GM23338 (cell line): ENCODE data around the gene SNX32. TPM values are rescaled to one million over a fixed set of nuclear protein-coding genes. Genes with fewer than 3 reads are reported as not detected.

Experiments used
- ATAC-seq: fragments of 200-7000 bp; cut with Tn5 transposase; 3 replicates; pipeline ENCODE4 v1.9.1; 2020
- DNase-seq: peaks from one replicate; pipeline ENCODE4 v3.0.0-alpha.2; 2015; ENCODE audit warnings: low spot score
- H2AFZ ChIP-seq: fragments of 200-600 bp; sonication (generic); 2 replicates; pipeline ENCODE4 v1.8.0; 2016; ENCODE audit warnings: antibody characterized with exemption, mild to moderate bottlenecking, moderate library complexity
- H3F3A ChIP-seq: fragments of 200-600 bp; sonication (generic); replicated peaks from 2 replicates; pipeline ENCODE4 v1.8.0; 2017; ENCODE audit warnings: antibody characterized with exemption, mixed run types, low read depth
- H3K27ac ChIP-seq: fragments of 200-600 bp; sonication (generic); 2 replicates; pipeline ENCODE4 v1.6.1; 2016; ENCODE audit warnings: low read depth
- H3K27me3 ChIP-seq: fragments of 200-600 bp; sonication (generic); 2 replicates; pipeline ENCODE4 v1.8.0; 2016; ENCODE audit warnings: mild to moderate bottlenecking, mixed run types, moderate library complexity; ENCODE audit not compliant: insufficient read depth
- H3K36me3 ChIP-seq: fragments of 200-600 bp; sonication (generic); 2 replicates; pipeline ENCODE4 v1.8.0; 2016; ENCODE audit warnings: mild to moderate bottlenecking; ENCODE audit not compliant: insufficient read depth
- H3K4me1 ChIP-seq: fragments of 200-600 bp; sonication (generic); 2 replicates; pipeline ENCODE4 v1.8.0; 2016; ENCODE audit warnings: mild to moderate bottlenecking, moderate library complexity; ENCODE audit not compliant: insufficient read depth
- H3K4me2 ChIP-seq: fragments of 200-600 bp; sonication (generic); 2 replicates; pipeline ENCODE4 v1.7.1; 2017; ENCODE audit warnings: mixed run types
- H3K4me3 ChIP-seq: fragments of 200-600 bp; sonication (generic); 2 replicates; pipeline ENCODE4 v1.6.1; 2016; ENCODE audit warnings: mixed run types
- H3K79me2 ChIP-seq: fragments of 200-600 bp; sonication (generic); replicated peaks from 2 replicates; pipeline ENCODE4 v1.8.0; 2017; ENCODE audit warnings: mild to moderate bottlenecking; ENCODE audit not compliant: insufficient read depth
- H3K9me2 ChIP-seq: fragments of 200-600 bp; sonication (generic); 2 replicates; pipeline ENCODE4 v1.8.0; 2017; ENCODE audit not compliant: insufficient read depth
- H4K20me1 ChIP-seq: fragments of 200-600 bp; sonication (generic); replicated peaks from 2 replicates; pipeline ENCODE4 v1.8.0; 2017; ENCODE audit warnings: mild to moderate bottlenecking; ENCODE audit not compliant: insufficient read depth
- H3K27ac Mint-ChIP-seq: 2 replicates; pipeline ENCODE4 v1.8.0; 2020; ENCODE audit warnings: inconsistent platforms, mild to moderate bottlenecking, moderate library complexity, mixed read lengths
- H3K27me3 Mint-ChIP-seq: 3 replicates; pipeline ENCODE4 v1.8.0; 2022; ENCODE audit warnings: low read depth, mild to moderate bottlenecking, moderate library complexity, mixed read lengths, inconsistent platforms; ENCODE audit not compliant: insufficient read depth, poor library complexity
- H3K36me3 Mint-ChIP-seq: 3 replicates; pipeline ENCODE4 v1.8.0; 2021; ENCODE audit warnings: low read depth, mild to moderate bottlenecking, inconsistent platforms, moderate library complexity, mixed read lengths
- H3K4me1 Mint-ChIP-seq: 3 replicates; pipeline ENCODE4 v1.8.0; 2020; ENCODE audit warnings: mild to moderate bottlenecking, inconsistent platforms, mixed read lengths
- H3K4me3 Mint-ChIP-seq: 3 replicates; pipeline ENCODE4 v1.8.0; 2021; ENCODE audit warnings: moderate library complexity, mild to moderate bottlenecking, inconsistent platforms, mixed read lengths
- H3K9me3 Mint-ChIP-seq: 3 replicates; pipeline ENCODE4 v1.8.0; 2020; ENCODE audit warnings: moderate library complexity, mild to moderate bottlenecking, inconsistent platforms, mixed read lengths
- CREB1 ChIP-seq: fragments of 250-450 bp; sonication (Bioruptor Pico); IDR thresholded peaks from 2 replicates; pipeline ENCODE4 v1.5.0; 2020; ENCODE audit warnings: low read depth, mild to moderate bottlenecking, moderate library complexity
- EZH2 ChIP-seq: fragments of 200-600 bp; sonication (generic); IDR thresholded peaks from one replicate; pipeline ENCODE4 v1.8.0; 2017; ENCODE audit warnings: antibody characterized with exemption, mild to moderate bottlenecking, low read depth; ENCODE audit not compliant: unreplicated experiment
- EZH2phosphoT487 ChIP-seq: fragments of 200-600 bp; sonication (generic); IDR thresholded peaks from one replicate; pipeline ENCODE4 v1.8.1; 2018; ENCODE audit warnings: antibody characterized with exemption; ENCODE audit not compliant: unreplicated experiment
- JUNB ChIP-seq: IDR thresholded peaks from one replicate; pipeline ENCODE4 v1.6.1; 2016; ENCODE audit warnings: antibody characterized with exemption; ENCODE audit not compliant: unreplicated experiment
- NANOG ChIP-seq: IDR thresholded peaks from 2 replicates; pipeline ENCODE4 v1.6.1; 2016; ENCODE audit warnings: antibody characterized with exemption, borderline replicate concordance
- POLR2AphosphoS5 ChIP-seq: IDR thresholded peaks from 2 replicates; pipeline ENCODE4 v1.6.1; 2016; ENCODE audit warnings: antibody characterized with exemption, low read depth
- STAT1 ChIP-seq: IDR thresholded peaks from one replicate; pipeline ENCODE4 v1.6.1; 2016; ENCODE audit warnings: antibody characterized with exemption; ENCODE audit not compliant: unreplicated experiment
- ZNF114 ChIP-seq: fragments of 250-450 bp; sonication (Bioruptor Pico); IDR thresholded peaks from 2 replicates; pipeline ENCODE4 v1.5.0; 2020; ENCODE audit warnings: mild to moderate bottlenecking, moderate library complexity
- ZNF331 ChIP-seq: fragments of 250-450 bp; sonication (Bioruptor Pico); IDR thresholded peaks from 2 replicates; pipeline ENCODE4 v1.5.0; 2020; ENCODE audit warnings: low read depth, mild to moderate bottlenecking, moderate library complexity
- polyA plus RNA-seq: library from polyadenylated mRNA; unstranded; fragments of >200 nt; fragmentation: Nextera tagmentation; extraction: Ambion mirVana; gene quantifications from 2 replicates; pipeline ENCODE4 v1.2.1, GENCODE V29; 2016
- total RNA-seq: library from RNA; depleted of rRNA; stranded (reverse); fragments of >200 nt; shearing (Covaris generic); gene quantifications from 2 replicates; pipeline ENCODE4 v1.2.3, GENCODE V29; 2014
- TF ChIP-seq, protein P1 (sequence below), 2 experiments: fragments of 200-600 bp in 1 of 2; sonication (generic) in 1 of 2; conservative IDR thresholded peaks; 2 replicates each; pipeline versions ENCODE4 v1.5.1 to v1.6.1; 2016 to 2017; ENCODE audit warnings: antibody characterized with exemption in 2 of 2, low read depth in 2 of 2, mild to moderate bottlenecking in 2 of 2, moderate library complexity in 1 of 2
- TF ChIP-seq, protein P2 (sequence below): IDR thresholded peaks from one replicate; pipeline ENCODE4 v1.6.1; 2018; ENCODE audit warnings: antibody characterized with exemption; ENCODE audit not compliant: unreplicated experiment
- TF ChIP-seq, protein P3 (sequence below): fragments of 250-450 bp; sonication (Bioruptor Pico); IDR thresholded peaks from 2 replicates; pipeline ENCODE4 v1.5.0; 2020; ENCODE audit warnings: mild to moderate bottlenecking, moderate library complexity
- TF ChIP-seq, protein P4 (sequence below): IDR thresholded peaks from 2 replicates; pipeline ENCODE4 v1.6.1; 2016; ENCODE audit warnings: antibody characterized with exemption

SNX32 gene
- total and polyA plus RNA-seq, 2 experiments from 2014 or later: 0.49 to 1.2 TPM

DNA sequence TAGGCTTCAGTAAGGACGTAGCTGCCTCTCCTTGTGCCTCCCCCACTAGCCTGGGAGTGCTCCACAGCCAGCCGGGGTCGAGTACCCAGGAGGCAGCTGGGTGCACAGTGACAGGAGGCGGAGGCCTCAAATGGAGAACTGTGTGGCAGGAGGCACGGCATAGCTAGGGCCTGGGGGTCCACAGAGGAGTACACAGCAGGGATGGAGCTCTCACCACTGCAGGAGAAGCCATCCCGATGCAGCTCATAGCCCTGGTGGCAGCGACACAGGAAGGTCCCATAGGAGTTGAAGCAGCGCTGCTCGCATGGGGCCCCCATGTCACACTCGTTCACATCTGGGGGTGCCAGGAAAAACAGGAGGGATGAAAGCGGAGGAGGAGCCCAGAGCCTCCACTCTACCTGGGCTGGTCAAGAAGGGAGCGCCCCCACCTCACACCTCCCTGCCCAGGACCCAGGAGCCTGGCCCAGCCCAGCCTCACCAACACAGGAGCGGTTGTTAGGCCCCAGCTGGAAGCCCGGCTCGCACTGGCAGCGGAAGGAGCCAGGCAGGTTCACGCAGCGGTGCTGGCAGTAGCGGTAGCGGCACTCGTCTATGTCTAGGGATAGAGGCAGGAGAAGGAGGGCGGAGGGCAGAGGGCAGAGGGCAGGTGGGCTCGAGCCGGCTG, 36.0 kb downstream of the SNX32 start:
- Mint-ChIP-seq H3K4me1 (peaks cover 8% of the 10 kb centered on the region), H3K36me3 (peaks cover 9% of the 10 kb centered on the region; the same call in 2 of the 3 replicates), H3K27ac (no peak overlapping the region), H3K9me3 (no peaks in the 10 kb centered on the region; the same call in 2 of the 3 replicates), H3K27me3 (peaks cover 43% of the 10 kb centered on the region), H3K4me3 (no peak overlapping the region)
- H3F3A ChIP-seq: peaks cover 9% of the 10 kb centered on the region; the same call in 1 of the 2 replicates
- no peak overlapping the region for H3K4me2 ChIP-seq
- no peaks in the 10 kb centered on the region; the same call in 1 of the 2 replicates for H3K4me1 ChIP-seq
- no peaks in the 10 kb centered on the region for H3K9me2 ChIP-seq
- no peaks in the 10 kb centered on the region; the same call in 1 of the 2 replicates for H4K20me1 ChIP-seq
- peaks cover 29% of the 10 kb centered on the region for H3K27me3 ChIP-seq
- H3K36me3 ChIP-seq: no peaks in the 10 kb centered on the region; the same call in 1 of the 2 replicates
- no peak overlapping the region for H3K27ac ChIP-seq
- TF ChIP-seq NANOG (no peak), CREB1 (CRISPR knock-in tag) (no peak), POLR2AphosphoS5 (no peak), EZH2phosphoT487 (no peak), EZH2 (no peak), ZNF114 (CRISPR knock-in tag) (no peak), JUNB (no peak), STAT1 (no peak), ZNF331 (CRISPR knock-in tag) (no peak)
- TF ChIP-seq, protein P1, sequence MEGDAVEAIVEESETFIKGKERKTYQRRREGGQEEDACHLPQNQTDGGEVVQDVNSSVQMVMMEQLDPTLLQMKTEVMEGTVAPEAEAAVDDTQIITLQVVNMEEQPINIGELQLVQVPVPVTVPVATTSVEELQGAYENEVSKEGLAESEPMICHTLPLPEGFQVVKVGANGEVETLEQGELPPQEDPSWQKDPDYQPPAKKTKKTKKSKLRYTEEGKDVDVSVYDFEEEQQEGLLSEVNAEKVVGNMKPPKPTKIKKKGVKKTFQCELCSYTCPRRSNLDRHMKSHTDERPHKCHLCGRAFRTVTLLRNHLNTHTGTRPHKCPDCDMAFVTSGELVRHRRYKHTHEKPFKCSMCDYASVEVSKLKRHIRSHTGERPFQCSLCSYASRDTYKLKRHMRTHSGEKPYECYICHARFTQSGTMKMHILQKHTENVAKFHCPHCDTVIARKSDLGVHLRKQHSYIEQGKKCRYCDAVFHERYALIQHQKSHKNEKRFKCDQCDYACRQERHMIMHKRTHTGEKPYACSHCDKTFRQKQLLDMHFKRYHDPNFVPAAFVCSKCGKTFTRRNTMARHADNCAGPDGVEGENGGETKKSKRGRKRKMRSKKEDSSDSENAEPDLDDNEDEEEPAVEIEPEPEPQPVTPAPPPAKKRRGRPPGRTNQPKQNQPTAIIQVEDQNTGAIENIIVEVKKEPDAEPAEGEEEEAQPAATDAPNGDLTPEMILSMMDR (conservative IDR thresholded peaks at IDR 0.05; ENCODE audit: low read depth in 2 of 2): no peak
- TF ChIP-seq, protein P2, sequence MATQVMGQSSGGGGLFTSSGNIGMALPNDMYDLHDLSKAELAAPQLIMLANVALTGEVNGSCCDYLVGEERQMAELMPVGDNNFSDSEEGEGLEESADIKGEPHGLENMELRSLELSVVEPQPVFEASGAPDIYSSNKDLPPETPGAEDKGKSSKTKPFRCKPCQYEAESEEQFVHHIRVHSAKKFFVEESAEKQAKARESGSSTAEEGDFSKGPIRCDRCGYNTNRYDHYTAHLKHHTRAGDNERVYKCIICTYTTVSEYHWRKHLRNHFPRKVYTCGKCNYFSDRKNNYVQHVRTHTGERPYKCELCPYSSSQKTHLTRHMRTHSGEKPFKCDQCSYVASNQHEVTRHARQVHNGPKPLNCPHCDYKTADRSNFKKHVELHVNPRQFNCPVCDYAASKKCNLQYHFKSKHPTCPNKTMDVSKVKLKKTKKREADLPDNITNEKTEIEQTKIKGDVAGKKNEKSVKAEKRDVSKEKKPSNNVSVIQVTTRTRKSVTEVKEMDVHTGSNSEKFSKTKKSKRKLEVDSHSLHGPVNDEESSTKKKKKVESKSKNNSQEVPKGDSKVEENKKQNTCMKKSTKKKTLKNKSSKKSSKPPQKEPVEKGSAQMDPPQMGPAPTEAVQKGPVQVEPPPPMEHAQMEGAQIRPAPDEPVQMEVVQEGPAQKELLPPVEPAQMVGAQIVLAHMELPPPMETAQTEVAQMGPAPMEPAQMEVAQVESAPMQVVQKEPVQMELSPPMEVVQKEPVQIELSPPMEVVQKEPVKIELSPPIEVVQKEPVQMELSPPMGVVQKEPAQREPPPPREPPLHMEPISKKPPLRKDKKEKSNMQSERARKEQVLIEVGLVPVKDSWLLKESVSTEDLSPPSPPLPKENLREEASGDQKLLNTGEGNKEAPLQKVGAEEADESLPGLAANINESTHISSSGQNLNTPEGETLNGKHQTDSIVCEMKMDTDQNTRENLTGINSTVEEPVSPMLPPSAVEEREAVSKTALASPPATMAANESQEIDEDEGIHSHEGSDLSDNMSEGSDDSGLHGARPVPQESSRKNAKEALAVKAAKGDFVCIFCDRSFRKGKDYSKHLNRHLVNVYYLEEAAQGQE: no peak
- TF ChIP-seq, protein P3, sequence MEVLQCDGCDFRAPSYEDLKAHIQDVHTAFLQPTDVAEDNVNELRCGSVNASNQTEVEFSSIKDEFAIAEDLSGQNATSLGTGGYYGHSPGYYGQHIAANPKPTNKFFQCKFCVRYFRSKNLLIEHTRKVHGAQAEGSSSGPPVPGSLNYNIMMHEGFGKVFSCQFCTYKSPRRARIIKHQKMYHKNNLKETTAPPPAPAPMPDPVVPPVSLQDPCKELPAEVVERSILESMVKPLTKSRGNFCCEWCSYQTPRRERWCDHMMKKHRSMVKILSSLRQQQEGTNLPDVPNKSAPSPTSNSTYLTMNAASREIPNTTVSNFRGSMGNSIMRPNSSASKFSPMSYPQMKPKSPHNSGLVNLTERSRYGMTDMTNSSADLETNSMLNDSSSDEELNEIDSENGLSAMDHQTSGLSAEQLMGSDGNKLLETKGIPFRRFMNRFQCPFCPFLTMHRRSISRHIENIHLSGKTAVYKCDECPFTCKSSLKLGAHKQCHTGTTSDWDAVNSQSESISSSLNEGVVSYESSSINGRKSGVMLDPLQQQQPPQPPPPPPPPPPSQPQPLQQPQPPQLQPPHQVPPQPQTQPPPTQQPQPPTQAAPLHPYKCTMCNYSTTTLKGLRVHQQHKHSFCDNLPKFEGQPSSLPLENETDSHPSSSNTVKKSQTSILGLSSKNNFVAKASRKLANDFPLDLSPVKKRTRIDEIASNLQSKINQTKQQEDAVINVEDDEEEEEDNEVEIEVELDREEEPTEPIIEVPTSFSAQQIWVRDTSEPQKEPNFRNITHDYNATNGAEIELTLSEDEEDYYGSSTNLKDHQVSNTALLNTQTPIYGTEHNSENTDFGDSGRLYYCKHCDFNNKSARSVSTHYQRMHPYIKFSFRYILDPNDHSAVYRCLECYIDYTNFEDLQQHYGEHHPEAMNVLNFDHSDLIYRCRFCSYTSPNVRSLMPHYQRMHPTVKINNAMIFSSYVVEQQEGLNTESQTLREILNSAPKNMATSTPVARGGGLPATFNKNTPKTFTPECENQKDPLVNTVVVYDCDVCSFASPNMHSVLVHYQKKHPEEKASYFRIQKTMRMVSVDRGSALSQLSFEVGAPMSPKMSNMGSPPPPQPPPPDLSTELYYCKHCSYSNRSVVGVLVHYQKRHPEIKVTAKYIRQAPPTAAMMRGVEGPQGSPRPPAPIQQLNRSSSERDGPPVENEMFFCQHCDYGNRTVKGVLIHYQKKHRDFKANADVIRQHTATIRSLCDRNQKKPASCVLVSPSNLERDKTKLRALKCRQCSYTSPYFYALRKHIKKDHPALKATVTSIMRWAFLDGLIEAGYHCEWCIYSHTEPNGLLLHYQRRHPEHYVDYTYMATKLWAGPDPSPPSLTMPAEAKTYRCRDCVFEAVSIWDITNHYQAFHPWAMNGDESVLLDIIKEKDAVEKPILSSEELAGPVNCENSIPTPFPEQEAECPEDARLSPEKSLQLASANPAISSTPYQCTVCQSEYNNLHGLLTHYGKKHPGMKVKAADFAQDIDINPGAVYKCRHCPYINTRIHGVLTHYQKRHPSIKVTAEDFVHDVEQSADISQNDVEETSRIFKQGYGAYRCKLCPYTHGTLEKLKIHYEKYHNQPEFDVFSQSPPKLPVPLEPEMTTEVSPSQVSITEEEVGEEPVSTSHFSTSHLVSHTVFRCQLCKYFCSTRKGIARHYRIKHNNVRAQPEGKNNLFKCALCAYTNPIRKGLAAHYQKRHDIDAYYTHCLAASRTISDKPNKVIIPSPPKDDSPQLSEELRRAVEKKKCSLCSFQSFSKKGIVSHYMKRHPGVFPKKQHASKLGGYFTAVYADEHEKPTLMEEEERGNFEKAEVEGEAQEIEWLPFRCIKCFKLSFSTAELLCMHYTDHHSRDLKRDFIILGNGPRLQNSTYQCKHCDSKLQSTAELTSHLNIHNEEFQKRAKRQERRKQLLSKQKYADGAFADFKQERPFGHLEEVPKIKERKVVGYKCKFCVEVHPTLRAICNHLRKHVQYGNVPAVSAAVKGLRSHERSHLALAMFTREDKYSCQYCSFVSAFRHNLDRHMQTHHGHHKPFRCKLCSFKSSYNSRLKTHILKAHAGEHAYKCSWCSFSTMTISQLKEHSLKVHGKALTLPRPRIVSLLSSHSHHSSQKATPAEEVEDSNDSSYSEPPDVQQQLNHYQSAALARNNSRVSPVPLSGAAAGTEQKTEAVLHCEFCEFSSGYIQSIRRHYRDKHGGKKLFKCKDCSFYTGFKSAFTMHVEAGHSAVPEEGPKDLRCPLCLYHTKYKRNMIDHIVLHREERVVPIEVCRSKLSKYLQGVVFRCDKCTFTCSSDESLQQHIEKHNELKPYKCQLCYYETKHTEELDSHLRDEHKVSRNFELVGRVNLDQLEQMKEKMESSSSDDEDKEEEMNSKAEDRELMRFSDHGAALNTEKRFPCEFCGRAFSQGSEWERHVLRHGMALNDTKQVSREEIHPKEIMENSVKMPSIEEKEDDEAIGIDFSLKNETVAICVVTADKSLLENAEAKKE (CRISPR knock-in tag): no peak
- TF ChIP-seq, protein P4, sequence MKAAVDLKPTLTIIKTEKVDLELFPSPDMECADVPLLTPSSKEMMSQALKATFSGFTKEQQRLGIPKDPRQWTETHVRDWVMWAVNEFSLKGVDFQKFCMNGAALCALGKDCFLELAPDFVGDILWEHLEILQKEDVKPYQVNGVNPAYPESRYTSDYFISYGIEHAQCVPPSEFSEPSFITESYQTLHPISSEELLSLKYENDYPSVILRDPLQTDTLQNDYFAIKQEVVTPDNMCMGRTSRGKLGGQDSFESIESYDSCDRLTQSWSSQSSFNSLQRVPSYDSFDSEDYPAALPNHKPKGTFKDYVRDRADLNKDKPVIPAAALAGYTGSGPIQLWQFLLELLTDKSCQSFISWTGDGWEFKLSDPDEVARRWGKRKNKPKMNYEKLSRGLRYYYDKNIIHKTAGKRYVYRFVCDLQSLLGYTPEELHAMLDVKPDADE: no peak
- no peak overlapping the region for H2AFZ ChIP-seq
- no peaks in the 10 kb centered on the region for H3K79me2 ChIP-seq
- ATAC-seq: no peak
- H3K4me3 ChIP-seq: no peak overlapping the region
- no peak for DNase-seq
